ENCODE results near the gene TRMT10B. TPM values are rescaled to one million over a fixed set of nuclear protein-coding genes. Genes with fewer than 3 reads are reported as not detected.
"Not testable (repeated sequence)": the region's sequence is repeated elsewhere in the genome, so short reads cannot be mapped to it uniquely, and the experiment has no call there.

The TRMT10B gene
- total and polyA plus RNA-seq, 2 experiments from 2014 or later, result 1.5 to 6.0 TPM

- H3K9me3 ChIP-seq (ENCODE audit: low read depth), result no peaks in the 10 kb centered on the region
- H3F3A ChIP-seq (ENCODE audit: insufficient read depth), result peaks cover 25% of the 10 kb centered on the region
- H2AFZ ChIP-seq, result no peak overlapping the region
- DNase-seq, result peak; percentile 79
- H3K9me2 ChIP-seq (ENCODE audit: insufficient read depth), result no peaks in the 10 kb centered on the region
- H3K36me3 ChIP-seq (ENCODE audit: low read depth), result no peaks in the 10 kb centered on the region
- in situ Hi-C loops (cut with MboI), result no loop called here
- 77 to 82% methylated on average over 7 of the region's 7 CpGs for WGBS, 2 experiments (ENCODE audit: low coverage in 1 of 2, low lambda C conversion rate in 2 of 2, missing lambda C conversion rate in 2 of 2)
- no peak overlapping the region for H3K4me3 ChIP-seq
- no peaks in the 10 kb centered on the region for H4K20me1 ChIP-seq (ENCODE audit: insufficient read depth)
- H3K9ac ChIP-seq, result peak overlapping the region; percentile 3; the same call in 1 of the 2 replicates
- H3K79me2 ChIP-seq (ENCODE audit: insufficient read depth), result peaks cover 8% of the 10 kb centered on the region; the same call in 1 of the 2 replicates
- peak overlapping the region; percentile 65 for H3K27ac ChIP-seq
- no peaks in the 10 kb centered on the region for H3K27me3 ChIP-seq (replicated peaks; ENCODE audit: insufficient read depth)
- TF ChIP-seq EZH2 (IDR thresholded peaks at IDR 0.05; ENCODE audit: insufficient read depth, poor library complexity, severe bottlenecking) (no peak), EZH2phosphoT487 (IDR thresholded peaks at IDR 0.05; ENCODE audit: insufficient read depth, low read depth) (no peak)
- H3K4me1 ChIP-seq (ENCODE audit: insufficient read depth), result peaks cover 17% of the 10 kb centered on the region
- H3K4me2 ChIP-seq (ENCODE audit: unreplicated experiment), result no peak overlapping the region
Measured at GRCh38 chr9:37760416-37761161, 7.0 kb downstream of the TRMT10B start.

GRCh38 chr9:37761511-37761910 is 7.9 kb downstream of the TRMT10B start:
- in situ Hi-C loops (cut with MboI), result no loop called here
- H3K27ac ChIP-seq, result peak overlapping the region; percentile 65
- 21 to 24% methylated on average over 3 of the region's 3 CpGs for WGBS, 2 experiments (ENCODE audit: low coverage in 1 of 2, low lambda C conversion rate in 2 of 2, missing lambda C conversion rate in 2 of 2)
- H3F3A ChIP-seq (ENCODE audit: insufficient read depth), result peaks cover 25% of the 10 kb centered on the region
- no peaks in the 10 kb centered on the region for H3K9me3 ChIP-seq (ENCODE audit: low read depth)
- no peak for TF ChIP-seq EZH2 (IDR thresholded peaks at IDR 0.05; ENCODE audit: insufficient read depth, poor library complexity, severe bottlenecking)
- no peak for TF ChIP-seq EZH2phosphoT487 (IDR thresholded peaks at IDR 0.05; ENCODE audit: insufficient read depth, low read depth)
- no peak overlapping the region for H2AFZ ChIP-seq
- no peaks in the 10 kb centered on the region for H3K27me3 ChIP-seq (replicated peaks; ENCODE audit: insufficient read depth)
- peak overlapping the region; percentile 3; the same call in 1 of the 2 replicates for H3K9ac ChIP-seq
- H3K4me3 ChIP-seq, result no peak overlapping the region
- H3K4me1 ChIP-seq (ENCODE audit: insufficient read depth), result peaks cover 17% of the 10 kb centered on the region
- no peaks in the 10 kb centered on the region for H3K9me2 ChIP-seq (ENCODE audit: insufficient read depth)
- no peaks in the 10 kb centered on the region for H3K79me2 ChIP-seq (ENCODE audit: insufficient read depth)
- DNase-seq, result peak; percentile 80
- H4K20me1 ChIP-seq (ENCODE audit: insufficient read depth), result no peaks in the 10 kb centered on the region
- no peaks in the 10 kb centered on the region for H3K36me3 ChIP-seq (ENCODE audit: low read depth)
- H3K4me2 ChIP-seq (ENCODE audit: unreplicated experiment), result no peak overlapping the region

DNA sequence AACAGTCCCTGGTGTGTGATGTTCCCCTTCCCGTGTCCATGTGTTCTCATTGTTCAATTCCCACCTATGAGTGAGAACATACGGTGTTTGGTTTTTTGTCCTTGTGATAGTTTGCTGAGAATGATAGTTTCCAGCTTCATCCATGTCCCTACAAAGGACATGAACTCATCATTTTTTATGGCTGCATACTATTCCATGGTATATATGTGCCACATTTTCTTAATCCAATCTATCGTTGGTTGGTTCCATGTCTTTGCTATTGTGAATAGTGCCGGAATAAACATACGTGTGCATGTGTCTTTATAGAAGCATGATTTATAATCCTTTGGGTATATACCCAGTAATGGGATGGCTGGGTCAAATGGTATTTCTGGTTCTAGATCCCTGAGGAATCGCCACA is 11.7 kb downstream of the TRMT10B start:
- H3K36me3 ChIP-seq (ENCODE audit: low read depth); DNase-seq; H3K27ac ChIP-seq; H3K9ac ChIP-seq; H3K9me3 ChIP-seq (ENCODE audit: low read depth); H3K79me2 ChIP-seq (ENCODE audit: insufficient read depth); H3K27me3 ChIP-seq (replicated peaks; ENCODE audit: insufficient read depth); H3K4me3 ChIP-seq; H3K9me2 ChIP-seq (ENCODE audit: insufficient read depth); H2AFZ ChIP-seq; in situ Hi-C loops (cut with MboI); H4K20me1 ChIP-seq (ENCODE audit: insufficient read depth); H3K4me2 ChIP-seq (ENCODE audit: unreplicated experiment): not testable (repeated sequence)
- peaks cover 20% of the 10 kb centered on the region for H3F3A ChIP-seq (ENCODE audit: insufficient read depth)
- 78 to 81% methylated on average over 5 to 6 of the region's 6 CpGs for WGBS, 2 experiments (ENCODE audit: low coverage in 1 of 2, low lambda C conversion rate in 2 of 2, missing lambda C conversion rate in 2 of 2)
- peaks cover 14% of the 10 kb centered on the region for H3K4me1 ChIP-seq (ENCODE audit: insufficient read depth)

DNA sequence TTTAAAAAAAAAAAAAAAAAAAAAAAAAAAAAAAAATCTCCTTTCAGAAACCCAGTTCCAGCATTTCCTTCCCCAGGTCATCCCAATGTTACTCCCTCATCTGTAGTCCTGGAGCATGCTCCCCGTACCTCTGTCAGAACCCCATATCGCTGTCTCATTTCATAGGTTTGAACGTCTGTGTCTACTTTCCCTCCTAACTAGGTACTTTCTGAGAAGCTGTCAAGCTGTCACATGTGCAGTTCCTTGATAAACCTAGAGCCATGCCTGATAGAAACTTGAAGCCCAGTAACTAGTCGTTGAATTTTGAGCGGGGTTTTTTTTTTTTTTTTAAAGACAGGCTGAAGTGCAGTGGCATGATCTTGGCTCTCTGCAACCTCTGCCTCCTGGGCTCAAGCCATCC is 15.7 kb downstream of the TRMT10B start:
- TF ChIP-seq EZH2 (IDR thresholded peaks at IDR 0.05; ENCODE audit: insufficient read depth, poor library complexity, severe bottlenecking), result no peak
- no peak for TF ChIP-seq EZH2phosphoT487 (IDR thresholded peaks at IDR 0.05; ENCODE audit: insufficient read depth, low read depth)
- no peaks in the 10 kb centered on the region for H4K20me1 ChIP-seq (ENCODE audit: insufficient read depth)
- no peak overlapping the region for H3K4me3 ChIP-seq
- no peak overlapping the region for H3K4me2 ChIP-seq (ENCODE audit: unreplicated experiment)
- H3K9me2 ChIP-seq (ENCODE audit: insufficient read depth), result no peaks in the 10 kb centered on the region
- no peaks in the 10 kb centered on the region for H3K79me2 ChIP-seq (ENCODE audit: insufficient read depth)
- H3K9ac ChIP-seq, result no peak overlapping the region
- H3K27ac ChIP-seq, result no peak overlapping the region
- no peaks in the 10 kb centered on the region for H3K9me3 ChIP-seq (ENCODE audit: low read depth)
- 89% methylated on average over 5 of the region's 5 CpGs for WGBS, 2 experiments (ENCODE audit: low coverage in 1 of 2, low lambda C conversion rate in 2 of 2, missing lambda C conversion rate in 2 of 2)
- H3K36me3 ChIP-seq (ENCODE audit: low read depth), result no peaks in the 10 kb centered on the region
- H3F3A ChIP-seq (ENCODE audit: insufficient read depth), result no peaks in the 10 kb centered on the region
- DNase-seq, result no peak
- no peak overlapping the region for H2AFZ ChIP-seq
- H3K4me1 ChIP-seq (ENCODE audit: insufficient read depth), result peaks cover 4% of the 10 kb centered on the region; the same call in 1 of the 2 replicates
- in situ Hi-C loops (cut with MboI), result no loop called here
- H3K27me3 ChIP-seq (replicated peaks; ENCODE audit: insufficient read depth), result no peaks in the 10 kb centered on the region
